Fibroblast of skin of left biceps (primary cell): ENCODE measurements around the gene SDF2.
"Not testable (repeated sequence)": the region's sequence is repeated elsewhere in the genome, so short reads cannot be mapped to it uniquely, and the experiment has no call there.

Source experiments
- DNase-seq, 2 experiments: peaks; one replicate each; pipeline ENCODE4 v3.0.0-alpha.2; 2013; ENCODE audit warnings: low read depth in 2 of 2

SDF2 gene

DNA sequence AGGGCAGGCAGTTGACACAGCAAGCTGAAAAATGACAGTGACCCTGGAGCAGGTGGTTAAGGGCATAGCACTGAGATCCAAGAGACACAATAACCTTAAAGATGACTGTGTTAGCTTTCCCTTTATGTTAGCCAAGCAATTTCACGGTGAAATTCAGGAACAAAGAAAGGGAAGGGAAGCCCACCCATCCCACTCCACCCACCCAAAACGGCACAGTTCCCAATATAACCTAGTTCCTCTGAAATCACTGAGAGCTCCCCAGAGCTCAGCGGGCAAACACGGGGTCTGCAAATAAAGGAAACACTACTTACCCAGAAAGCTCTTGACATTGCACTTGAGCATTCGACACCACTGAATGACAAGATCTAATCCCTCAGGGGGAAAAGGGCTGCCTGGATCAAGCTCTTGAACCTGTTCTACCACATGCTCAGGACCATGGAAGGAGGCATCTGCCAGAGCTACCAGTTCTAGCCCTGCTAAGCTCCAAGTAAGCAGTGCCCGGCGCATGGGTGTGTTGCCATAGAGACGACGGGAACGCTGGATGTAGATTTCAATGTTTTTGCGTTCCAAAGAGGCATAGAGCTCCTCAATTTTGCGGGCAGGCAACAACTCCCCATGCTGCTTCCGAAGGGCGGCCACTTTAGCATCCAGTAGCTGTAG lies 27.4 kb downstream of the SDF2 start:
- DNase-seq = no peak

GRCh38 chr17:28626818-28627217 lies 34.9 kb downstream of the SDF2 start:
- DNase-seq = no peak

DNA sequence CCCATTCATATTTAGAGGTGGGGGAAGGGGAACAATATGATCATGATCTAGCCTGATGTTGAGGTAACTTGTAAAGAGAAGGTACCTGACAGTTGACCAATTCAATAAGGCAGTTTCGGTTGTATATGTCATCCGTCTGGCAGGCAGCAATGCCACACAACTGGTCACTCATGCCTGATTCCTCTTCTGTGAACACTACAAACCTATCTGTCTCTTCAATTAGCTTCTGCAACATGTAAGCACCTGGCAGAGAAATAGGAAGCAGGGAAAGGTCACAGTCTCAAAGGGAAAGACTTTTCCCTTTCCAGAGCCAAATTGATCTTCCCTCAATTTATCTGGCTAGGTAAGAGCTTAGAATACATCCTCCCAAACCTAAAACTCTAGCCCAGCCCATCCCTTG lies 37.6 kb downstream of the SDF2 start:
- DNase-seq = no peak

DNA sequence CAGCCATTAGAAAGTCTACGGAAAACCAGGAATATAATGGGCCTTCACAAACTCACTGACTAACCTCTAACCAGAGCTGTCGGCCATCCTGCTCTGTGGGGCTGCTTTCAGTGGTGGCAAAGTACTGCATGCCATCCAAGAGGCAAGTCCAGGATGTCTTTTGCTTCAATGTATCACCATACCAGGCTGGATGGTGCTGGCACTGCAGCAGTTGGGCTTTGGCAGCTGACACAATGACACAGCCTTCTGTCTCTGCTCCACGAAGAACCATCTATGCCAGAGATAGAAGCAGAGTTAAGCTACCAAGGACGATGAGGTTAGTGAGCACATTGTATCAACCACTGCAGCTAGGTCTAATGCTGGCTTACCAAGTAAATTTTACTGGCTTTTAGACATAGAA lies 38.0 kb downstream of the SDF2 start:
- DNase-seq = no peak

DNA sequence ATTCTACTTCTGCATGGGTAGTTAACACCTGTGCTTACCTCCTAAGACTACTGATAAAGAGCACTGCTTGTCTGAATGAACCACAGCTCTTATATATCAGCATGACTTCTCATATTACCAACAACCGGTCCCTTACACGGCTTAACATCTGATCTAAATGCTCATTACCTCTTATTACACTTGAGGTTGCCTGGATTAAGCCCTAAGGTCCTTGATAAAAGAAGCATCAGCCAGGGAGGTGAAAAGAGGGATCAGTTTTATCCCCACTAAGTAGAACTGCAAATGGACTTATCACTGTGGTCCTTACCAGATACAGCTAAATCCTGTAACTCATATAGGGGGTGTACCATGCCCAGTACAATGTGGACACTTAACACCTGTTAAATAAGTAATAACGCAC lies 39.5 kb downstream of the SDF2 start:
- no peak for DNase-seq

GRCh38 chr17:28620010-28620409 lies 41.7 kb downstream of the SDF2 start:
- DNase-seq = no peak

DNA sequence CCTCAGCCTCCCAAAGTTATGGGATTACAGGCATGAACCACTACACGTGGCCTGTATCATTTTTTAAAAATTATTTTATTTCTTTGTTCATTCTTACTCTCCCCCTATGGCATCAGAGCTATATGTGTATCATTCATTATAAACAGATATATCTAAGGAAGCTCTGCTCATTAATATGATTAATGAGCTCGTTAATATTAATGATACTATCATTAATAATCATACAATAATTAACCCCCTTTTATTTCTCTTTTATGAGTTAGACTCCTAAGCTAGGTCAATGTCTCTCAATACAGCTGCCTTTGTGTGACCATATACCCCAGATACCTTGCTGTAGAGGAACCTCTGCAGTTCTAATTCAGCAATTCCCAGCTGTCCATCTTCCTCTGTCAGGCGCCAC lies 43.2 kb downstream of the SDF2 start:
- no peak for DNase-seq

GRCh38 chr17:28616281-28616680 lies 45.4 kb downstream of the SDF2 start:
- no peak for DNase-seq

DNA sequence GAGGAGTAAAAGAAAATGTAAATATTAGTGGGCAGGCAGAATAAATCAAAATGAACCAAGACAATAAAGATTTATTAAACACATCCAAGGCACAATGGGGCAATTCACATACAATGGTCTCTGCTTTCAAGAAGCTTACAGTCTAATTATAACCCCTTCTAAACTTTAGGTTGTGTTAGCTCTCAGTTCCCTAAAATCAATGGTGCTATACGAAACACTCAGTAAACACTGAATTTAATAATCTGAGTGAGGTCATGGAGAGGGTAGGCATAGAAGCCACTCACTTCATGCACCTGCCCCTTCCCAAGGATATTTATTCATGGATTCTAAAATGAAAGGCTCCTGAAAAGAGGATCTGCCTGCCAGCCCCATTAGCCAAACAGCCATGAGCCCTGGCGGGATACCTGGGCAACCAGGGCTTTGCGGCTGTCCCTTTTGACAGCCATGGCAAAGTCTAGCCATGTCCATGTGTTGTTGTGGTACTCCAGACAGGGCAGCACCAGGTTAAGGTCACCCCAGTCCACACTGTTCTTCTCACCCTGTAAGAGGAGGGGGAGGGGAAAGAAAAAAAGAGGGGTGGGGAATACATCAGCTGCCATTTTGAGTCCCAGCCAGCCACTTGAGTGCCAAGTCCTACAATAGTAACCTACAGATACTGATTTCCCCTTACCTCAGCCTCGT lies 46.3 kb downstream of the SDF2 start:
- no peak for DNase-seq

DNA sequence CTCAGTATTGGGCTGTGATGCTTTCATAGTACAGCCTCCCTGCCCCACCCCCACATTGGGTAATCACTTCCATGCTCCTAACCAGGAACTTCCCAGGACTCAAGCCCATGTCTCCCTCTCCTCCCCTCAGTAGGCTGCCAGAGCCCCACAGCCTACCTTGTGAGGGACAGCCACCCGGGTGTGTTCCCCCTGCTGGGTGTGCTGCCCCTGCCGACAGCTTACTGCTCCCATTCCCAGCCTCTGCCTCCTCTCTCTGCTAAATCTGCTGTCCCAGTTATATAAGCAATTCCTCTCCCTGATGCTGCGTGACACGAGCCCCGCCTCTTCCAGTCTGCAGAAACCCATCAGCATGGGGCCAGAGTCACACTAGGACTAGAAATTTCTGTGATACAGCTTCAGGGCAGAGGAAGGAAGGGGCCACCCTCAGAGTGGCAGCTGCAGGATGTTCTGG lies 47.8 kb downstream of the SDF2 start, which contains the start of gene RSKR:
Gene RSKR (minus strand): TSS at position 255 of the 451 bp plus-strand sequence. CDS start 24 bp downstream, at position 231.
- DNase-seq = no peak

- DNase-seq = no peak
These were observed 48.5 kb downstream of the SDF2 start for GRCh38 chr17:28612936-28613872.

GRCh38 chr17:28612531-28612930 lies 49.2 kb downstream of the SDF2 start:
- DNase-seq = no peak

GRCh38 chr17:28610376-28610775 lies 51.3 kb downstream of the SDF2 start:
- no peak for DNase-seq

DNA sequence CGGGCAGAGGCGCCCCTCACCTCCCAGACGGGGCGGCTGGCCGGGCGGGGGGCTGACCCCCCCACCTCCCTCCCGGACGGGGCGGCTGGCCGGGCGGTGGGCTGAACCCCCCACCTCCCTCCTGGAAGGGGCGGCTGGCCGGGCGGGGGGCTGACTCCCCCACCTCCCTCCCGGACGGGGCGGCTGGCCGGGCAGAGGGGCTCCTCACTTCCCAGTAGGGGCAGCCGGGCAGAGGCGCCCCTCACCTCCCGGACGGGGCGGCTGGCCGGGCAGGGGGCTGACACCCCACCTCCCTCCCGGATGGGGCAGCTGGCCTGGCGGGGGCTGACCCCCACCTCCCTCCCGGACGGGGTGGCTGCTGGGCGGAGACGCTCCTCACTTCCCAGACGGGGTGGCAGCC lies 57.7 kb downstream of the SDF2 start:
- DNase-seq = not testable (repeated sequence)

GRCh38 chr17:28599311-28600184 lies 62.2 kb downstream of the SDF2 start:
- DNase-seq = peak; percentile 57 to 62

DNA sequence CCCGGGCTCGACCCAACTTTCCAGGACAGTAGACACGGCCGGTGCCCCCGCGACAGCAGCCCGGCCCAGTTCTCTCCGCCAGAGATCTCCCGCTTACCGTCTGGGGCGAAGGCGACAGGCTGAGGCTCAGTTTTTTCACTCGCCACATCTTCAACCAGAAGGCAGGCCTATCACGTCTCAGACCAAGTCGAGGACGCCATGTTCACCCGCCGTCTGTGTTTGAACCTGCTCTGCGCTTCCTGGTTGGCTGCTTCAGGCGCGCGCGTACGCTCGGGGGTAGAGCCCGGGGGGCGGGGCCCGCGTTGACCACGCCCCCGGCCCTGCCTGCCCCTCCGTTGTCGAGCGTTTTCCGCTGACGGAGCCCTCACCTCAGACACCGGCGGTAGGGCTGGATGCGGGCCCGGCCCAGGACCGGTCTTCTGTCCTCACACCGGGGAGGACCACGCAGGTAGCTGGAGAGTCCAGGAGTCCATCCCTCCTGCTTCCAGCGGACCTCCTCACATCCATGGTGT lies 62.9 kb downstream of the SDF2 start, which contains the start of gene SPAG5:
Gene SPAG5 (minus strand): TSS at position 227 of the 512 bp plus-strand sequence. CDS start 79 bp downstream, at position 148.
- DNase-seq = peak; percentile 65 to 67

- DNase-seq = no peak
These were observed 63.3 kb downstream of the SDF2 start for GRCh38 chr17:28598389-28598788.
